OCI-LY3 (cell line): ENCODE results near the gene CDH6.

Source experiments
- H2AFZ ChIP-seq: fragments of 200-600, 300-600 bp; shearing (Covaris generic); 2 replicates; pipeline ENCODE4 v1.6.0; 2014; ENCODE audit warnings: antibody characterized with exemption, low read depth, low read length
- H3K27ac ChIP-seq: fragments of 200-600, 300-600 bp; sonication (generic); 2 replicates; pipeline ENCODE4 v1.5.1; 2014; ENCODE audit warnings: mild to moderate bottlenecking, low read length, moderate library complexity, mixed read lengths
- H3K27me3 ChIP-seq: fragments of 200-600, 300-600 bp; sonication (generic); 2 replicates; pipeline ENCODE4 v1.6.1; 2014; ENCODE audit warnings: low read depth, low read length, mixed read lengths
- H3K36me3 ChIP-seq: fragments of 200-600, 300-600 bp; sonication (generic); replicated peaks from 2 replicates; pipeline ENCODE3; 2014; ENCODE audit warnings: low read depth, low read length, mixed read lengths
- H3K4me1 ChIP-seq: fragments of 300-600, 200-600 bp; sonication (generic); 2 replicates; pipeline ENCODE4 v1.6.1; 2014; ENCODE audit warnings: low read length, mixed read lengths
- H3K4me2 ChIP-seq: fragments of 200-600, 300-600 bp; sonication (generic); 2 replicates; pipeline ENCODE4 v1.6.1; 2014; ENCODE audit warnings: low read length, mixed read lengths
- H3K4me3 ChIP-seq: fragments of 300-600, 200-600 bp; sonication (generic); 2 replicates; pipeline ENCODE4 v1.5.1; 2014; ENCODE audit warnings: antibody characterized with exemption, mild to moderate bottlenecking, low read length, moderate library complexity
- H3K79me2 ChIP-seq: fragments of 300-600, 200-600 bp; shearing (Covaris generic); 2 replicates; pipeline ENCODE4 v1.6.1; 2014; ENCODE audit warnings: mild to moderate bottlenecking, low read length, mixed read lengths
- H3K9ac ChIP-seq: fragments of 300-600, 200-600 bp; shearing (Covaris generic); 2 replicates; pipeline ENCODE4 v1.6.0; 2014; ENCODE audit warnings: mild to moderate bottlenecking, low read length, moderate library complexity
- H3K9me3 ChIP-seq: fragments of 200-600, 300-600 bp; shearing (Covaris generic); 2 replicates; pipeline ENCODE4 v1.6.1; 2014; ENCODE audit warnings: low read length, mixed read lengths; ENCODE audit not compliant: insufficient read depth
- H4K20me1 ChIP-seq: fragments of 200-600, 300-600 bp; sonication (generic); 2 replicates; pipeline ENCODE4 v1.6.1; 2016; ENCODE audit warnings: low read length, mixed read lengths; ENCODE audit not compliant: insufficient read depth
- EZH2phosphoT487 ChIP-seq: fragments of 200-600 bp; shearing (Covaris generic); IDR thresholded peaks from 2 replicates; pipeline ENCODE4 v1.6.1; 2018; ENCODE audit warnings: antibody characterized with exemption, mixed run types, low read depth
- TF ChIP-seq, protein P1 (sequence below): fragments of 200-600, 300-600 bp; sonication (generic); IDR thresholded peaks from 2 replicates; pipeline ENCODE4 v1.5.1; 2014; ENCODE audit warnings: antibody characterized with exemption, low read length, low read depth

The CDH6 gene

DNA sequence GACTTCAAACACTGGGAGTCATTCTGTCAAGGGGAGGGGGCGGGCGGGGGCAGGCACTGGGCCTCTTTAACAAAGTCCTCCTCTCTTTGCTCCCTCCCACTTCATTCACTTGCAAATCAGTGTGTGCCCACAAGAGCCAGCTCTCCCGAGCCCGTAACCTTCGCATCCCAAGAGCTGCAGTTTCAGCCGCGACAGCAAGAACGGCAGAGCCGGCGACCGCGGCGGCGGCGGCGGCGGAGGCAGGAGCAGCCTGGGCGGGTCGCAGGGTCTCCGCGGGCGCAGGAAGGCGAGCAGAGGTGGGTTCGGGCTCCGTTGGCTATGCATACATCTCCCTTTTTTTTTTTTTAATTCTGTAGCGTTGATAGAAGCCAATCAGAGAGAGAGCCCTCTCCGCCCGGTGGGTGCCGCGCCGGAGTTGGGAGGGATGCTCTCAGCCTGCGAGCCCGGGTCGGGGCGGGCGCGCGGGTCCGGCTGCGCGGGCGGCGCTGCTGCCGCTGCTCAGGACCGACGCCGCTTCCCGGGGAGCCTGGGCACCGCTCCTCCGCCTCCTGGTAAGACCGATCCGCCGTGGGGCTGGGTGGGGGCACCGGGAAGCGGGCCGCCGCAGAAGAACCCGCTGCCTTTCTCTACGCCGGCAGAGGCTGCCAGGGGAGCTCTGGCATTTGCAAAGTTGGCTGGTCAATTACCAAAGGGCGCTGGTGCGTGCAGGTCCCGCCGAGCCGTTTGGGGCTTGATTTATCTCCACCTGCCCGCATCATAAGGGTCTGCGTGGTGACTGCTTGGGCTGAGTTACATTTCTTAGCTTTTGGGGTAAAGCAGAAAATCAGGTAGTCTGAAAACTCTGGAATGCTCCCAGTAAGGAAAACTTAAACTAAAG, at the start of gene CDH6:
Gene CDH6 (plus strand): TSS at position 96 of the 877 bp plus-strand sequence. CDS start 73,788 bp downstream, outside the sequence.
- no peaks in the 10 kb centered on the region for H4K20me1 ChIP-seq
- H3K9ac ChIP-seq, result no peak within 1 kb of the TSS
- no peaks in the 10 kb centered on the region for H3K36me3 ChIP-seq
- no peaks in the 10 kb centered on the region for H3K79me2 ChIP-seq
- no peak for TF ChIP-seq EZH2phosphoT487
- TF ChIP-seq, protein P1, sequence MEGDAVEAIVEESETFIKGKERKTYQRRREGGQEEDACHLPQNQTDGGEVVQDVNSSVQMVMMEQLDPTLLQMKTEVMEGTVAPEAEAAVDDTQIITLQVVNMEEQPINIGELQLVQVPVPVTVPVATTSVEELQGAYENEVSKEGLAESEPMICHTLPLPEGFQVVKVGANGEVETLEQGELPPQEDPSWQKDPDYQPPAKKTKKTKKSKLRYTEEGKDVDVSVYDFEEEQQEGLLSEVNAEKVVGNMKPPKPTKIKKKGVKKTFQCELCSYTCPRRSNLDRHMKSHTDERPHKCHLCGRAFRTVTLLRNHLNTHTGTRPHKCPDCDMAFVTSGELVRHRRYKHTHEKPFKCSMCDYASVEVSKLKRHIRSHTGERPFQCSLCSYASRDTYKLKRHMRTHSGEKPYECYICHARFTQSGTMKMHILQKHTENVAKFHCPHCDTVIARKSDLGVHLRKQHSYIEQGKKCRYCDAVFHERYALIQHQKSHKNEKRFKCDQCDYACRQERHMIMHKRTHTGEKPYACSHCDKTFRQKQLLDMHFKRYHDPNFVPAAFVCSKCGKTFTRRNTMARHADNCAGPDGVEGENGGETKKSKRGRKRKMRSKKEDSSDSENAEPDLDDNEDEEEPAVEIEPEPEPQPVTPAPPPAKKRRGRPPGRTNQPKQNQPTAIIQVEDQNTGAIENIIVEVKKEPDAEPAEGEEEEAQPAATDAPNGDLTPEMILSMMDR, result no peak
- H3K27me3 ChIP-seq, result no peaks in the 10 kb centered on the region
- H3K9me3 ChIP-seq, result no peaks in the 10 kb centered on the region
- no peak within 1 kb of the TSS for H3K4me2 ChIP-seq
- peaks cover 7% of the 10 kb centered on the region; the same call in 1 of the 2 replicates for H3K4me1 ChIP-seq
- H2AFZ ChIP-seq, result no peak within 1 kb of the TSS
- H3K4me3 ChIP-seq, result no peak within 1 kb of the TSS
- H3K27ac ChIP-seq, result no peak within 1 kb of the TSS

GRCh38 chr5:31144364-31144763, 49.1 kb upstream of the CDH6 start:
- Histone ChIP-seq H3K27ac (no peak overlapping the region), H2AFZ (no peak overlapping the region), H3K4me1 (no peaks in the 10 kb centered on the region), H3K27me3 (no peaks in the 10 kb centered on the region), H3K4me2 (no peak overlapping the region), H4K20me1 (no peaks in the 10 kb centered on the region), H3K4me3 (no peak overlapping the region), H3K9ac (no peak overlapping the region), H3K79me2 (no peaks in the 10 kb centered on the region), H3K36me3 (no peaks in the 10 kb centered on the region), H3K9me3 (no peaks in the 10 kb centered on the region)
- TF ChIP-seq EZH2phosphoT487, result no peak
- TF ChIP-seq, protein P1, result no peak

DNA sequence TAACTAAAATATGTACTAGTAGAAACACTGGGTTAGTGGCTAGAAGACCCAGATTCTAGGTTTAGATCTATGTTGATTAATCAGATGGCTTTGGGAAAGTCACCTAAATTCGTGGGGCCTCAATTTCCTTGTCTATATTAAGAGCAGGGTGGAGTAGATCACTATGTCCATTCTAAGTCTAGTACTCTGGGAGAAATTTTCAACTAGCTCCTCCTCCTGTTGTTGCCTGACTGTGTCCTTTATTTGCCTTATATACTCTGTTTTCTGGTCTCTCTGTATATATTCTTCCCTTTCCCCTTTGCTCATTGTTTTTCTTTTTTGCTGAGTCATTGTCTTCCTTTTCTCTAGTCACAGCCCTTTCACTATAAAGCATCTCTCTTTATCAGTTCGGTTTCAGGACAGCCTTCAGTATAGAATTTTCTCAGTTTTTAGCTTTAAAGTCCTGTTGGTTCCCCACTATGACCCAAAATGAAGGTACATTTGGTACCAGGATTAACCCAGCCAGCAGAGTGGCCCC, 44.5 kb upstream of the CDH6 start:
- no peaks in the 10 kb centered on the region for H3K9me3 ChIP-seq
- no peak overlapping the region for H3K4me3 ChIP-seq
- H4K20me1 ChIP-seq, result no peaks in the 10 kb centered on the region
- no peaks in the 10 kb centered on the region for H3K36me3 ChIP-seq
- no peaks in the 10 kb centered on the region for H3K4me1 ChIP-seq
- H3K27me3 ChIP-seq, result no peaks in the 10 kb centered on the region
- no peak overlapping the region for H3K27ac ChIP-seq
- H3K4me2 ChIP-seq, result no peak overlapping the region
- no peak overlapping the region for H2AFZ ChIP-seq
- no peak for TF ChIP-seq EZH2phosphoT487
- TF ChIP-seq, protein P1, result no peak
- no peaks in the 10 kb centered on the region for H3K79me2 ChIP-seq
- H3K9ac ChIP-seq, result no peak overlapping the region

DNA sequence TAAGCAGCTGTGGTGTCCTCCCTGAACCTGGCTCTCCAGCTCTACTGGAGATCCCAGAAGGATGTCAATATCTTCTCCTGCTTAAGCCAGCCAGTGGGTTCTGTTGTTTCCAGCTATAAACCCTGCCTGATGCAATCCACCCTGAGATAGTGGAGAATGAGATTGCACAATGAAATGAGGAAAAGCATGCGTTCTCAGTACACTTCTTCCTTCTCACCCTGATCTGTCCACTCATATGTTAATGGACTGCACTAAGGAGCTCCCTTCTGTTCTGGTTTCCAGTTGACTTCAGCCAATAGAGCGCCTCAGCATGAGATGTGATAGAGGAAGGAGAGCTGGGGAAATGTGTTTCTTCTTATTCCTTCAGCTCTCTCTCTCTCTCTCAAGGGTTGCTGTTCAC, 40.0 kb upstream of the CDH6 start:
- no peak overlapping the region for H3K4me2 ChIP-seq
- no peak overlapping the region for H3K27ac ChIP-seq
- TF ChIP-seq EZH2phosphoT487, result no peak
- TF ChIP-seq, protein P1, result no peak
- H4K20me1 ChIP-seq, result no peaks in the 10 kb centered on the region
- no peaks in the 10 kb centered on the region for H3K4me1 ChIP-seq
- no peaks in the 10 kb centered on the region for H3K27me3 ChIP-seq
- H2AFZ ChIP-seq, result no peak overlapping the region
- H3K4me3 ChIP-seq, result no peak overlapping the region
- H3K79me2 ChIP-seq, result no peaks in the 10 kb centered on the region
- no peaks in the 10 kb centered on the region for H3K9me3 ChIP-seq
- no peak overlapping the region for H3K9ac ChIP-seq
- H3K36me3 ChIP-seq, result no peaks in the 10 kb centered on the region
